Heart left ventricle (tissue), 16 donors: ENCODE results near the gene RNF213. TPM values are rescaled to one million over a fixed set of nuclear protein-coding genes. Genes with fewer than 3 reads are reported as not detected.
A peak's percentile ranks its signal among the peaks of the same experiment; 100 is the strongest.
"Not testable (repeated sequence)": the region's sequence is repeated elsewhere in the genome, so short reads cannot be mapped to it uniquely, and the experiment has no call there.

ENCODE experiments used
- ATAC-seq, 4 donors: fragments of 200-7000 bp; cut with Tn5 transposase; one replicate each; pipeline ENCODE4 v1.9.1; 2020 to 2022; ENCODE audit warnings: moderate library complexity in 4 of 4, mild to moderate bottlenecking in 3 of 4, moderate number of reproducible peaks in 1 of 4
- DNase-seq, 5 donors: peaks; one replicate each; pipeline ENCODE4 v3.0.0-alpha.2; 2020
- H3K27ac ChIP-seq, 12 donors: fragments of 200-600 bp; sonication (generic) in 4 of 12; one replicate each; pipeline versions ENCODE4 v1.5.0 to v1.8.0; 2016 to 2022; ENCODE audit warnings: mild to moderate bottlenecking in 2 of 12
- H3K27me3 ChIP-seq, 9 donors: fragments of 200-600 bp; sonication (generic) in 2 of 9; one replicate each; pipeline versions ENCODE4 v1.5.1 to v1.8.0; 2016 to 2022; ENCODE audit warnings: mild to moderate bottlenecking in 3 of 9
- H3K36me3 ChIP-seq, 9 donors: fragments of 200-600 bp; sonication (generic) in 2 of 9; one replicate each; pipeline versions ENCODE4 v1.5.0 to v1.8.0; 2018 to 2022; ENCODE audit warnings: mild to moderate bottlenecking in 2 of 9
- H3K4me1 ChIP-seq, 12 donors: fragments of 200-600 bp; sonication (generic) in 4 of 12; one replicate each; pipeline versions ENCODE4 v1.5.0 to v1.8.0; 2016 to 2022; ENCODE audit warnings: mild to moderate bottlenecking in 3 of 12
- H3K4me3 ChIP-seq, 12 donors: fragments of 200-600 bp; sonication (generic) in 4 of 12; one replicate each; pipeline versions ENCODE4 v1.5.0 to v1.8.0; 2017 to 2022; ENCODE audit warnings: mild to moderate bottlenecking in 9 of 12, moderate library complexity in 4 of 12
- H3K9me3 ChIP-seq, 12 donors: fragments of 200-600 bp; sonication (generic) in 4 of 12; one replicate each; pipeline versions ENCODE4 v1.5.0 to v1.8.0; 2016 to 2022; ENCODE audit warnings: mild to moderate bottlenecking in 1 of 12
- CTCF ChIP-seq, 12 donors: fragments of 200-600 bp; sonication (generic) in 4 of 12; IDR thresholded peaks; one replicate each; pipeline versions ENCODE4 v1.5.0 to v1.8.0; 2018 to 2022; ENCODE audit warnings: antibody characterized with exemption in 12 of 12, mild to moderate bottlenecking in 5 of 12
- POLR2A ChIP-seq, 2 donors: fragments of 450-650 bp; IDR thresholded peaks; one replicate each; pipeline ENCODE4 v1.6.1; 2017; ENCODE audit warnings: antibody characterized with exemption in 2 of 2, mild to moderate bottlenecking in 2 of 2, moderate library complexity in 2 of 2
- WGBS, 4 donors: extraction: QIAGEN DNeasy Blood & Tissue Kit in 2 of 4; methylation state at CpG; one replicate each; pipeline versions ENCODE4 v1.1.5 to v1.1.7; 2013 to 2018; 5-methylcytosine and 5-hydroxymethylcytosine counted together
- intact Hi-C, 10 donors: fragments of 100-400 bp; cut with DNase I; formaldehyde crosslinking; loops; one replicate each; pipeline versions ENCODE4 v1.11.1 to v1.14.2; 2022
- polyA plus RNA-seq, 2 donors: library from polyadenylated mRNA; stranded (reverse); fragments of 200-250 nt; gene quantifications; one replicate each; pipeline ENCODE4 v1.2.3, GENCODE V29; 2013
- total RNA-seq, 9 donors: library from RNA; depleted of rRNA in 2 of 9; stranded (reverse); fragments of >200 nt in 2 of 9; fragmentation: NEBNext Ultra II Directional in 3 of 9; extraction: Animal tissue kit (Norgen Biotek cat#: 25700) in 3 of 9; gene quantifications; one replicate each; pipeline versions ENCODE4 v1.1.0 to v1.2.4, GENCODE V29; 2016 to 2023
- donor health status: ischemic (EF 13 %, LVEDD 7.1; RV severe dilation, severe dysfunction).
- donor health status: healthy with polysubstance abuse.
- donor health status: DM: no; HTN: yes; CAD: no.
- donor health status: DM: no; HTN: no; CAD: no.
- donor health status: ischemic (EF 25% LVEDD 6.9; RV normal size, moderate dysfunction).
- donor health status: ischemic (EF 25% LVEDD 5.7; RV mildly dilated, moderate dysfunction).
- donor health status: healthy.
- donor health status: DM: yes; HTN: yes; CAD: no.
- donor health status: ischemic (EF 35%, LVEDD 5.7; RV mildly dilated, moderate dysfunction).
- donor health status: nonischemic (EF 11% LVEDD 7.7; RV severe dilation, severe dysfunction).
- donor health status: DM: yes; HTN: yes; CAD: no.
- donor health status: PGD.
- donor health status: ischemic (EF 29% LVEDD 5.4; RV normal size, mild dysfunction).
- donor health status: nonischemic (EF 23%, LVEDD 6.1; RV moderate dilation, normal function).

Gene RNF213
- total and polyA plus RNA-seq, 11 donors = 23.1 to 167 (median 31.4) TPM

GRCh38 chr17:80236911-80237310, 23.7 kb upstream of the RNF213 start:
- WGBS, 4 donors = 88 to 90% (median 89%) methylated on average over 14 to 17 of the region's 17 CpGs
- no peak for ATAC-seq
- Histone ChIP-seq H3K9me3 (peaks cover 0 to 24% (median 18%) of the 10 kb centered on the region in 12 donors), H3K4me3 (no peak overlapping the region), H3K27me3 (no peaks in the 10 kb centered on the region), H3K4me1 (no peaks in the 10 kb centered on the region), H3K36me3 (peaks cover 0 to 89% (median 57%) of the 10 kb centered on the region in 9 donors), H3K27ac (no peak overlapping the region)
- DNase-seq = no peak
- no peak for TF ChIP-seq CTCF (IDR thresholded peaks at IDR 0.05)
- TF ChIP-seq POLR2A (IDR thresholded peaks at IDR 0.05) = no peak
- intact Hi-C loops = no loop called here

GRCh38 chr17:80237386-80237785, 23.3 kb upstream of the RNF213 start:
- DNase-seq (no peak), ATAC-seq (no peak)
- TF ChIP-seq POLR2A (IDR thresholded peaks at IDR 0.05) = no peak
- TF ChIP-seq CTCF (IDR thresholded peaks at IDR 0.05) = no peak
- peaks cover 0 to 20% (median 14%) of the 10 kb centered on the region in 12 donors for H3K9me3 ChIP-seq
- 96 to 98% (median 97%) methylated on average over 10 of the region's 10 CpGs for WGBS, 4 donors
- H3K27ac ChIP-seq = no peak overlapping the region
- peaks cover 0 to 89% (median 62%) of the 10 kb centered on the region in 9 donors for H3K36me3 ChIP-seq
- no peaks in the 10 kb centered on the region for H3K27me3 ChIP-seq
- H3K4me1 ChIP-seq = no peaks in the 10 kb centered on the region
- H3K4me3 ChIP-seq = no peak overlapping the region
- intact Hi-C loops = no loop called here

- WGBS, 4 donors = 82 to 92% (median 86%) methylated on average over 13 to 14 of the region's 14 CpGs
- DNase-seq = no peak
- peaks cover 0 to 4% (median 0%) of the 10 kb centered on the region in 12 donors for H3K4me1 ChIP-seq
- peaks cover 0 to 84% (median 47%) of the 10 kb centered on the region in 9 donors for H3K36me3 ChIP-seq
- H3K9me3 ChIP-seq = no peaks in the 10 kb centered on the region
- no peak overlapping the region for H3K4me3 ChIP-seq
- no peaks in the 10 kb centered on the region for H3K27me3 ChIP-seq
- intact Hi-C loops = no loop called here
- no peak for ATAC-seq
- TF ChIP-seq CTCF (IDR thresholded peaks at IDR 0.05) = no peak
- no peak for TF ChIP-seq POLR2A (IDR thresholded peaks at IDR 0.05)
- no peak overlapping the region for H3K27ac ChIP-seq
These were observed 18.1 kb upstream of the RNF213 start for GRCh38 chr17:80242505-80242904.

- ATAC-seq (peak; percentile 39 to 74 (median 57)), DNase-seq (no peak)
- H3K27me3 ChIP-seq = no peaks in the 10 kb centered on the region
- TF ChIP-seq CTCF (IDR thresholded peaks at IDR 0.05) (no peak), POLR2A (IDR thresholded peaks at IDR 0.05) (no peak)
- peaks cover 0 to 4% (median 0%) of the 10 kb centered on the region in 12 donors for H3K4me1 ChIP-seq
- WGBS, 4 donors = 88 to 91% (median 91%) methylated on average over 20 to 26 of the region's 26 CpGs
- peak overlapping the region in 1 of 12 donors; percentile 34 for H3K27ac ChIP-seq
- no peaks in the 10 kb centered on the region for H3K9me3 ChIP-seq
- H3K36me3 ChIP-seq = peaks cover 0 to 83% (median 38%) of the 10 kb centered on the region in 9 donors
- H3K4me3 ChIP-seq = no peak overlapping the region
- intact Hi-C loops = no loop called here
These were observed 16.9 kb upstream of the RNF213 start for GRCh38 chr17:80243526-80244433.

GRCh38 chr17:80244448-80244847, 16.2 kb upstream of the RNF213 start:
- H3K27ac ChIP-seq, H3K4me3 ChIP-seq, intact Hi-C loops, H3K4me1 ChIP-seq, ATAC-seq, H3K9me3 ChIP-seq, H3K27me3 ChIP-seq, DNase-seq: not testable (repeated sequence)
- H3K36me3 ChIP-seq = peaks cover 0 to 87% (median 41%) of the 10 kb centered on the region in 9 donors
- WGBS, 4 donors = 89 to 96% (median 91%) methylated on average over 6 of the region's 6 CpGs
